PC-3 (cell line): ENCODE measurements around the gene ZNF3. TPM values are rescaled to one million over a fixed set of nuclear protein-coding genes. Genes with fewer than 3 reads are reported as not detected.

Experiments used
- ATAC-seq: fragments of 200-7000 bp; cut with Tn5 transposase; 2 replicates; pipeline ENCODE4 v1.9.1; 2020; ENCODE audit warnings: mild to moderate bottlenecking, moderate library complexity
- BruUV-seq: library from RNA; stranded (reverse); fragments of 400-500 nt; replicated peaks from 2 replicates; lab custom pipeline; 2021; lab: Mats Ljungman, UMichigan
- CTCF ChIA-PET: fragments of 300-600 bp; sonication (Branson Sonifier 250); formaldehyde crosslinking; loops from one replicate; lab custom pipeline; 2022; ENCODE audit warnings: antibody characterized with exemption; lab: Charles Lee
- POLR2A ChIA-PET: fragments of 300-600 bp; sonication (Branson Sonifier 250); formaldehyde crosslinking; loops from one replicate; lab custom pipeline; 2022; ENCODE audit warnings: antibody characterized with exemption; ENCODE audit not compliant: unreplicated experiment; lab: Charles Lee
- DNase-seq: peaks from one replicate; pipeline ENCODE4 v3.0.0-alpha.2; 2015
- H2AFZ ChIP-seq: fragments of 300-600 bp; sonication (generic); 2 replicates; pipeline ENCODE4 v1.6.0; 2016; ENCODE audit warnings: antibody characterized with exemption, low read length
- H3F3A ChIP-seq: fragments of 300-600 bp; sonication (generic); one replicate; pipeline ENCODE4 v1.6.0; 2017; ENCODE audit warnings: antibody characterized with exemption, low read length, control low read depth, mild to moderate bottlenecking; ENCODE audit not compliant: unreplicated experiment
- H3K27ac ChIP-seq: fragments of 300-600 bp; sonication (generic); 2 replicates; pipeline ENCODE4 v1.5.1; 2016; ENCODE audit warnings: mild to moderate bottlenecking, low read length
- H3K27me3 ChIP-seq: fragments of 300-600 bp; sonication (generic); 2 replicates; pipeline ENCODE4 v1.6.1; 2016; ENCODE audit warnings: low read length, mixed read lengths
- H3K36me3 ChIP-seq: fragments of 300-600 bp; sonication (generic); 2 replicates; pipeline ENCODE4 v1.6.1; 2016; ENCODE audit warnings: low read depth, mixed run types, low read length, mixed read lengths
- H3K4me1 ChIP-seq: fragments of 300-600 bp; sonication (generic); 2 replicates; pipeline ENCODE4 v1.5.1; 2016; ENCODE audit warnings: low read length; ENCODE audit not compliant: insufficient read depth
- H3K4me2 ChIP-seq: fragments of 300-600 bp; sonication (generic); 2 replicates; pipeline ENCODE4 v1.6.0; 2016; ENCODE audit warnings: low read length
- H3K4me3 ChIP-seq: fragments of 300-600 bp; sonication (generic); 2 replicates; pipeline ENCODE4 v1.5.1; 2016; ENCODE audit warnings: mild to moderate bottlenecking, low read length, mixed read lengths
- H3K79me2 ChIP-seq: fragments of 300-600 bp; sonication (generic); 2 replicates; pipeline ENCODE4 v1.6.1; 2017; ENCODE audit warnings: low read length, mixed read lengths
- H3K9ac ChIP-seq: fragments of 300-600 bp; sonication (generic); 2 replicates; pipeline ENCODE4 v1.6.0; 2016; ENCODE audit warnings: mild to moderate bottlenecking, low read length
- H3K9me2 ChIP-seq: fragments of 300-600 bp; sonication (generic); replicated peaks from 2 replicates; pipeline ENCODE4 v1.6.1; 2016; ENCODE audit warnings: mixed run types, low read length, mixed read lengths
- H3K9me3 ChIP-seq: fragments of 300-600 bp; sonication (generic); 2 replicates; pipeline ENCODE4 v1.6.1; 2016; ENCODE audit warnings: low read length, mixed read lengths
- H4K20me1 ChIP-seq: fragments of 300-600 bp; sonication (generic); 2 replicates; pipeline ENCODE4 v1.6.1; 2016; ENCODE audit warnings: low read length, mixed read lengths
- CTCF ChIP-seq: fragments of 300-600 bp; sonication (generic); conservative IDR thresholded peaks from 2 replicates; pipeline ENCODE4 v1.5.1; 2017; ENCODE audit warnings: antibody characterized with exemption, low read depth, mild to moderate bottlenecking, low read length
- EZH2 ChIP-seq: fragments of 300-600 bp; sonication (generic); IDR thresholded peaks from one replicate; pipeline ENCODE4 v1.6.1; 2017; ENCODE audit warnings: antibody characterized with exemption, mild to moderate bottlenecking, low read length; ENCODE audit not compliant: unreplicated experiment
- EZH2phosphoT487 ChIP-seq: fragments of 300-600 bp; sonication (generic); IDR thresholded peaks from 2 replicates; pipeline ENCODE4 v1.6.1; 2018; ENCODE audit warnings: mild to moderate bottlenecking, antibody characterized with exemption, low read length, borderline replicate concordance
- intact Hi-C: fragments of 100-400 bp; cut with micrococcal nuclease; formaldehyde crosslinking; loops from 2 replicates; pipeline ENCODE4 v1.9.0; 2023
- total RNA-seq: library from RNA; depleted of rRNA; stranded (reverse); fragments of >200 nt; gene quantifications from 2 replicates; pipeline ENCODE4 v1.2.3, GENCODE V29; 2014

ZNF3 gene
- total RNA-seq, 1 experiment from 2014 or later = 16.5 TPM

GRCh38 chr7:100106633-100107032 is 25.1 kb upstream of the ZNF3 start:
- Histone ChIP-seq H3K9me3 (no peaks in the 10 kb centered on the region), H4K20me1 (no peaks in the 10 kb centered on the region), H3K4me3 (no peak overlapping the region), H3K27ac (no peak overlapping the region), H3K9me2 (no peaks in the 10 kb centered on the region), H3F3A (no peaks in the 10 kb centered on the region), H3K79me2 (peaks cover 6% of the 10 kb centered on the region; the same call in 1 of the 2 replicates), H2AFZ (no peak overlapping the region), H3K36me3 (peaks cover 2% of the 10 kb centered on the region), H3K4me2 (no peak overlapping the region), H3K4me1 (peaks cover 6% of the 10 kb centered on the region), H3K9ac (no peak overlapping the region), H3K27me3 (no peaks in the 10 kb centered on the region)
- intact Hi-C loops = no loop called here
- no TSS peak for BruUV-seq
- DNase-seq = no peak
- ChIA-PET POLR2A (no interaction called here), CTCF (no interaction called here)
- ATAC-seq = no peak
- TF ChIP-seq EZH2phosphoT487 = no peak
- TF ChIP-seq CTCF = no peak
- TF ChIP-seq EZH2 = no peak

GRCh38 chr7:100105534-100105933 is 24.0 kb upstream of the ZNF3 start:
- no peak overlapping the region for H3K9ac ChIP-seq
- no peaks in the 10 kb centered on the region for H4K20me1 ChIP-seq
- peaks cover 11% of the 10 kb centered on the region for H3K4me1 ChIP-seq
- intact Hi-C loops = no loop called here
- ChIA-PET CTCF (no interaction called here), POLR2A (no interaction called here)
- no peaks in the 10 kb centered on the region for H3K9me3 ChIP-seq
- BruUV-seq = no TSS peak
- no peaks in the 10 kb centered on the region for H3F3A ChIP-seq
- DNase-seq (no peak), ATAC-seq (no peak)
- no peaks in the 10 kb centered on the region for H3K27me3 ChIP-seq
- H3K79me2 ChIP-seq = peaks cover 13% of the 10 kb centered on the region
- TF ChIP-seq EZH2 (no peak), EZH2phosphoT487 (no peak), CTCF (no peak)
- no peak overlapping the region for H3K4me3 ChIP-seq
- H2AFZ ChIP-seq = no peak overlapping the region
- no peaks in the 10 kb centered on the region; the same call in 1 of the 2 replicates for H3K36me3 ChIP-seq
- no peak overlapping the region for H3K27ac ChIP-seq
- no peaks in the 10 kb centered on the region for H3K9me2 ChIP-seq
- no peak overlapping the region for H3K4me2 ChIP-seq

DNA sequence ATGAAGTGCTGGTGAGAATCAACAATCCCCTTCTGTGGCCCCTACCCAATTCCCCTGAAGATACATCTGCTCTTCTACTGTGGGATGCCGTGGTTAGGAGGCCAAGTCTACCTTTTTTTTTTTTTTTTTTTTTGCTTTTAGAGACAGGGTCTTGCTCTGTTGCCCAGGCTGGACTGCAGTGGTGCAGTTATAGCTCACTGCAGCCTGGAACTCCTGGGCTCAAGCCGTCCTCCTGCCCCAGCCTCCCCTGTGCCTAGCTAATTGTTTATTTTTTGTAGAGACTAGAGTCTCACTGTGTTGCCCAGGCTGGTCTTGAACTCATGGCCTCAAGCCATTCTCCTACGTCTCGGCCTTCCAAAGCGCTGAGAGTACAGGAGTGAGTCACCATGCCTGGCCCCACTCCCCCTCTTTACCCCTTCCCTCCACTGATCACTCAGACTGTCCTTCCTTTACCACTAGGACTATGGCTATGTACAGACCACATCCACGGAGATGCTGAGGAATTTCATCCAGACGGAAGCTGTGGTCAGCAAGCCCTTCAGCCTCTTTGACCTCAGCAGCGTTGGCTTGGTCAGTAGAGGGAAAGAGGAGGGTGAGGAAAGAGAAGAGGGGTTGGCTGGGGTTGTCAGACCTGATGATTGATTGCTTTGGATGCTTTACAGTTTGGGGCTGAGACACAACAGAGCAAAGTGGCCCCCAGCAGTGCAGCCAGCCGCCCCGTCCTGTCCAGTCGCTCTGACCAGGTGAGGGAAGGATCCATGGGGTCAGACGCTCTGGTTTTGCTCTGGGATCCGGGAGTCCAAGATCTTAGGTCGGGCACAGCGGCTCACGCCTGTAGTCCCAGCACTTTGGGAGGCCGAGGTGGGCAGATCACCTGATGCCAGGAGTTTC is 21.7 kb upstream of the ZNF3 start:
- Histone ChIP-seq H3F3A (no peaks in the 10 kb centered on the region), H3K27me3 (no peaks in the 10 kb centered on the region), H3K9me3 (no peaks in the 10 kb centered on the region), H3K4me1 (peaks cover 19% of the 10 kb centered on the region), H3K27ac (no peak overlapping the region), H3K4me2 (peak overlapping the region; percentile 91), H3K9me2 (no peaks in the 10 kb centered on the region), H3K4me3 (no peak overlapping the region; the same call in 1 of the 2 replicates), H3K9ac (no peak overlapping the region), H3K36me3 (peaks cover 19% of the 10 kb centered on the region), H4K20me1 (peaks cover 20% of the 10 kb centered on the region), H3K79me2 (peaks cover 36% of the 10 kb centered on the region), H2AFZ (no peak overlapping the region)
- no TSS peak for BruUV-seq
- no peak for ATAC-seq
- TF ChIP-seq CTCF (no peak), EZH2 (no peak), EZH2phosphoT487 (no peak)
- intact Hi-C loops = no loop called here
- DNase-seq = no peak
- ChIA-PET CTCF (no interaction called here), POLR2A (interaction anchor here (0.7 kb wide), 1 partner anchor 7 kb away, joined by 6 read pairs; no protein-coding TSS in a partner anchor)
